Left renal pelvis (tissue), 4 donors: Measurements from ENCODE around the gene PJVK. TPM values are rescaled to one million over a fixed set of nuclear protein-coding genes. Genes with fewer than 3 reads are reported as not detected.

Experiments
- DNase-seq, 4 donors: peaks; one replicate each; pipeline ENCODE4 v3.0.0-alpha.2; 2013; ENCODE audit warnings: low read depth in 4 of 4, low spot score in 3 of 4
- polyA plus RNA-seq, 4 donors: library from polyadenylated mRNA; unstranded; fragments of 120-200 nt; gene quantifications; one replicate each; pipeline ENCODE4 v1.2.1, GENCODE V29; 2013; ENCODE audit not compliant: insufficient read length in 4 of 4

PJVK gene
- polyA plus RNA-seq, 4 donors, result 8.9 to 15.7 (median 9.5) TPM

DNA sequence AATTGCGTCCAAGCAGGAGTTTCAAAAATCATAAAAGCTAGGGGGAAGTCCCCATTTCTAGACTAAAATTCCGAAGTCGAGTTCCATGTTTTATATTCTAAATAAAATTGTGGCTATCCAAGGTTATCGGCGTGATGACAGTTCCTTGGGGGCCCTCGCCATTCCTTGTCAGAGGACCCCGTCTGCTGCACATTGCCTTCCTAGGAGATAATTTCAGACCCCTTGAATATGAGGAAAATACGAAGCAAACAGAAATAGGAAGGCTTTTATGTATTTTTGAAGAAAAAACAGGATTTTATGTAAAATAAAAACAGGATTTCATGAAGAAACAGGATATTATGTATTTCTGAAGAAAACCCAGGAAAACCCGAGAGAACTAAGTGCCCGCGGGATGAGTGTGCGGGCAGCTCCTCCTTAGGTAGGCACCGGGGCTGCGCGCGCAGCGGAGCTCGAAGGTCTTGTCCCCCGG lies 28.6 kb downstream of the PJVK start:
- no peak for DNase-seq

DNA sequence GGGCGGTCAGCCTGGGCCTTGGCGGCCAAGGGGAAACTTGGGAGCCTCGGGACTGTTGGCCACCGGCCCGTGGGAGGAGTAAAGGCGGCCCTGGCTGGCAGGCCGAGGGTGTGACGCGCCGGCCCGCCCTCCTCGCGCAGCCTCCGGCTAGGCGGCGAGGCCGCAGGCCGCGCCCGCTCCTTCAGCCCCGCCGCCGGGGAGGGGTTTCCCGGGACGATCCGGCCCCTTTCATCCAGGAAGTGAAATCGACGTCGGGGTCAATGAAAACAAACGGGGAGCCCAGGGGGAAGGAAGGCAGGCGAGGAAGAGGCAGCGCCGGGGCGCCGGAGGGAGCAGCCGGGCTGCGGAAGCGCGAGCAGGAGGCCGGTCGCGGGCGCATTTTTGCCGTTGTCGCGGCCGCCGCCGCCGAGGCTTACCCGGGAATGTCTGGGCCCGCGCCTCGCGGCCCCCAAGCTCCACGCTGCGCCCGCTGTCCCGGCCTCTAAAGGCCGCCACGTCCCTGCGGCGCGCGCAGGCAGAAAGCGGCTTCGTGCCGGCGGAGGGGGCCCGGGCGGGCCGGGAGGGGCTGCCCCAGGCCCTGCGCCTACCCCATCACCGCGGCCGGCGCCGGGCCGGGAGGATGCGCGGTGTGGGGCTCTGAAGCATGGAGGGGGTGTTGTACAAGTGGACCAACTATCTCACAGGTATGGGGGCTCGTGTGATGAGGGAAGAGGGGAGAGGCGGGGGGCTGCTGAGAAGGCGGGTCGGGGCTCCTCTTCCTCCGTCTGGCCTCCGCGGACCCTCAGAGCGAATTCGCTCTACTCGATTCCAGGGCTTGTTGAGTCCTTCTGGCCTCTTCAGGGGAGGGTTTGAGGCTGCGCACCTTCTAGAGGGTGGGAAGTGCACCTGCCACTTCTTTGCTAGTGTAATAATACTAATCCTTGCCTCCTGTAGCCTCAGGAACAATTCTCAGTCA lies 29.3 kb downstream of the PJVK start, which contains the start of gene PLEKHA3:
TSS of gene PLEKHA3 (plus strand) at position 231 of the 955 bp plus-strand sequence. CDS start at position 644, 413 bp downstream.
- peak; percentile 74 to 86 (median 80) for DNase-seq

DNA sequence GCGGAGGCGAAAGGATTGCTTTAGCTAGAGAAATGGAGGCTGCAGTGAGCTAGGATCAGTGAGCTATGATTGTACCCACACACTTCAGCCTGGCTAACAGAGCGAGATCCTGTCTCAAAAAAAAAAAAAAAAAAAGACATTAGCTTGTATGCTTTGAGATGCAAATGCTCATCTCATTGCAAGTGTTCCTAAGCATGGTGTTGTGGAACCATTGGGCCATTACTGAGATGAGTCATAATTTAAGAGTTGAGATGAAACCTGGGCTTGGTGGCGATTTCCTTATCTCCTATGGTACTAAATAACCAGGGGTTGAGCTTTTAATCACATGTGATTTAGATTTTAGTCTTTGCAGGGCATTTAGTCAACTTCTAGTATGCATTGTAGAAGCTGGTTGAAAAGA lies 31.3 kb downstream of the PJVK start:
- no peak for DNase-seq

DNA sequence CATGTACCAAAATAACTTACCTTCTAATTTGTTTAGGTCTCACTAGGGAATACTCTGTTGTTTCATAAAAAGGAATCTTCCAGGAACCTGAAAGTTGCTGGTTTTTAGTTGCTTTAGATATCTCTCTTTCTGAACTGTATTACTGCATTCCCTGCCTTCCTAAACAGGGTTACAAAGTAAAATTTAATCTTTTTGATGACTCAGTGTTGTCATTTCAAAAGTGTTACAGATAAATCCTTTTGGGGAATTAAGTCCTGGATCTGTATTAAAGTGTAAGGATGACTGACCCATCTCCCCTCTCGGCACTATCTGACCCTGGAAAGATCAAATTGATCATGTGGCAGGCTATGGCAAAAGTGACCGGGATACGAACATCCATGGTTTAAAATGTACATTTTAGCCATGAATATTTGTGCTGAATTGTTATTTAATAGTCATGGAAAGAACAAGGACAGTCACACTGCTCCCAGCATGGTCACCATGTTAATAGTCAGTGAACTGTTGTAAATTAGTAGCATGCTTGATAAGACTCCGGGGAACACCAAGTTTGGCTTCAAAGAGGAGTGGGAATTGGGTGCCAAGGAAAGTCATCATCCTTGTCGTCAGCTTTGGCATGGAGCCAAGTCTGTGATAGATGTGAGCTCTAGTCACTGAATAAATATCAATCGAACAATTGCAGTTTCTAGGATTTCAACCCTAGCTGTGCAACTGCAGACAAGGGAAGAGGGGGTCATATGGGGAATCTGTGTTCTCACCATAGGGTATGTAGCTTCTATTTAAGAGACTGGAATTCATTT lies 33.3 kb downstream of the PJVK start:
- no peak for DNase-seq

DNA sequence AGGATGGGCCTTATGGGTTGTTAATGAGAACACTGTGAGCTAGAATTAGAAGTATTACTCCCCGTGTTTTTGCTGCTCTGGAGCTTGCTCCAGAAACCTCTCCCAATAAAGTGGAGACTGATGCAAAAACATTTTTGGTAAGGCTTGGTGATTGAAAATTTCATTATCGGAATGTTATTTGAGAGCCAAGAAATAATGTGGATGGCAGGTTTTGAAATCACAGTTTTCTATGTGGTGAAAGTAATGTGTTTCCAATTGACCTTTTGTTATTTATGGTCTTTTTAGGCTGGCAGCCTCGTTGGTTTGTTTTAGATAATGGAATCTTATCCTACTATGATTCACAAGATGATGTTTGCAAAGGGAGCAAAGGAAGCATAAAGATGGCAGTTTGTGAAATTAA lies 34.2 kb downstream of the PJVK start:
- no peak for DNase-seq

DNA sequence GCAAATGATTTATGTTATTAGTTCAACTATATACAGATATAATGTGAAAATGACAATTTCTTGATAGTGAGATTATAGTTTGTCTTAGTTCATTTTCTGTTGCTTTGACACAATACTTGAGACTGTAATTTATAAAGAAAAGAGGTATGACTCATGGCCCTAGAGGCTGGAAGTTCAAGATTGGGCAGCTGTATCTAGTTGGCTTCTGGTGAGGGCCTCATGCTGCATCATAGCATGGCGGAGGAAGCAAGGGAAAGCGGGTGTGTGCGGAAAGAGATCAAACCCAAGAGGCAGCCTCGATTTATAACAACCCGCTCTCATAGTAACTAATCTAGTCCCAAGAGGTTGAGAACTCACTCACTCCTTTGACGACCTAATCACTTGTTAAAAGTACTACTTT lies 40.4 kb downstream of the PJVK start:
- DNase-seq, result no peak

DNA sequence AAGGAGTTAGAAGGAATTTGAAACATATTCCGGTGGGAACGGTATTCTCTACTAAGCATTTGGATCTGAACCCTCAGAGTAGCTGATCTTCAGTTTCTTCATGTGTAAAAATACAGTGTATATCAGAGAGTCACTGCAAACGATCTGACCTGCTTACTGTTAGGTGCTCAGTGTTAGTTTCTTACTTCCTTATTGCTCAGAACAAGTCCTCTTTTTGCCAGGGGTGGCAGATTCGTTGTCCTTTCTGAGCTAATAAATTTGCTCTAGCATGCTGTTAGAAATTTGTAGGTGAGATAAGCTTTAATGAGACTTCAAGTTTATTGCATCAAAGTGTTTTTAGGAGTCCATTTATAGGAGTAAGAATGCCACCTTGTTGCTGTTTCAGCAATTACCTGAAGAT lies 44.9 kb downstream of the PJVK start:
- DNase-seq, result no peak

DNA sequence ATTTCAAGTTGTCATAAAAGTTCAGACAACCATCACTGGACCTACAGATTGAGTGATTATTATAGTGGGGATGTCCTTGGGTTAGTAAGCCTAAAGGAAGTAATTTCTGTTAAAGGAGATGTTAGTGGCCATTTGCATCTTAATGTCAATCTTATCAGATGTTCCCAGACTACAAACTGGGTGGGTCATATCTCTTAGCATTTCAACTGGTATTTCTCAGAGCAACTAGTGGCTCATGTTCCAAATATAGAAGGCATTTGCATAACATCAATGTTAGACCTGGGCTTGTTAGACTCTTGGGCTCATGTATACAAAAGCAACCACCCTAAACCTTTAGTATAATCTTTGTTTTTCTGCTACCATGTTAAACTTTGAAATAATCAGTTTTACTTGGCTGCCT lies 47.0 kb downstream of the PJVK start:
- DNase-seq, result no peak

DNA sequence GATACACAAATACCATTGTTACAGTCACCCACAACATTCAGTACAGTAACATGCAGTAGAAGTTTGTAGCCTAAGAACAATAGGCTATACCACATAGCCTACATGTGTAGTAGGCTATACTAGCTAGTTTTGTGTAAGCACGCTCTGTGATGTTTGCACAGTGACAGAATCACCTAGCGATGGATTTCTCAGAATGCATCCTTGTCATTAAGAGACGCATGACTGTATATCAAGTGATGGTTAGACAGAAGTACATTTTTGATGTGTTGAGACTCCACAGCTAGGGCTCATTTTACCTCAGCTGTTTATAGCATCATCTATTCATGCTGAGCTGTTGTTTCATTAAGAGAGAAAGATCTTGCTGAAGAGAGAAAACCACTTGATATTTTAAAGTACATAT lies 48.5 kb downstream of the PJVK start:
- DNase-seq, result no peak

DNA sequence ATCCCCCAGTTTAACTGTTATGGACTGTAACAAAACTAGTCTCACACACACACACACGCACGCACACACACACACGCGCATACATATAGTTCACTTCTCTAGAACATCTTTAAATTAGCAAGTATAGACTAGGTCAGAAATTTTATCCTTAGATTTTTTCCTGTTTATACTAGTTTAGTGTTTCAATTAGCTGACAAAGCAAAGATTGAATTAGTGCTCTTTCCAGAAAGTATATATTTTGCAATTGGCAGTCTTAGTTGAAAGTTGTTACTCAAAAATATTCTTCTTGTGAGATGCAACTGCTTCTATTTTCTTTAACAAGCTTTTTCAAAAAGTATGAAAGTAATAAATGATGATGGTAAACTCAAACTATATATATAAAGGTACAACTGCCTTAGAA lies 51.6 kb downstream of the PJVK start:
- no peak for DNase-seq

DNA sequence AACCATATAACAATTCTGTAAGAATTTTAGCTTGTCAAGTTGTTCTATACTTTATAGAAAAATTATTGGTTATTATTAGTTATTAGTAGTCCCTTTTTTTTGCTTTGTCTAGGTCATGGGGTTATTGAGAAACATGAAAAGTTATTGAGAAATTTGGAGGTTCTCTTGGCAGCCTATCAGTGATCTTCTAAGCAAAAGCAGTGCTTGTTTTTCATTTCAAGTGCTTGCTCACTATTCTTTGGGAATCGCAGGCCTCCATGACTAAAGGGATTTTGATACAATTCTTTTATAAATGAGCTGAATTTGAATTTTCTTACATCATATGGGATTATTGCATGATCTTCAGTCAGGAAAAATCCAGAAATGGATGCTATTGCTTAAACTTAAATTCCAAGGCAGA lies 54.9 kb downstream of the PJVK start:
- no peak for DNase-seq

DNA sequence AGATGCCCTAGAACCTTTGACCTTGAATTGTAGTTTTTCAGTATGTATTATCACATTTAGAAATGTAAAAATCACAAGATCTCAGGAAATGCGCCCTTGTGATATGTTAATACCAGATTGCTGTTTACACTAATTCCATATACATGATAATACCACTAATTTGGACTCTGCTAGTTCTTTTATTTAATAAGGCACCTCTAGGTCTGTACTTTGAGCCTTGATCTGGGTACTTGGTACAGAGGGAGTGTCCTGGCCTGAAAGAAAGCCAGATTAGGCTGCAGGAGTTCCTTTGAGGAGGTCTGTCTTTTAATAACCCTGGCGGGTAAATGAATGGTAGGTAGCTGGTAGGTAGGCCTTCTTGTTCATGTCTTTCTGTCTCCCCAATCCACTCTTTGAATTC lies 55.3 kb downstream of the PJVK start:
- DNase-seq, result no peak

DNA sequence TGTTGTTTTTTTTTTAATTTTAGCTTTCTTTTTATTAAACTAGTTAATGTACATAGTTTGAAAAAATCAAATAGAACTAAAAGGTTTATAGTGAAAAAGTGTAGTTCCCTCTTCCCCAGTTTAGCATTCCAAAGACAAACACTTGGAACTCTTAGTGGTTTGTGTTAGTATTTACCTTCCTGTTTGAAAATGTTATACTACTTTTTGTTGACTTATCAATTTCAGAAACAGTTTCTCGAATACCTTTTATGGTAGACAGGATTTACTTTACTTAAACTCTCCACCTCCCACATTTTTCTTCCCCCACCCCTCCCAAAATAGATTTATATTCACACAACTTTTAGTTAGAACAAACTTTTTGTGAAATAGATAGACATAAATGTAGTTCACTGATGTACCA lies 55.8 kb downstream of the PJVK start:
- no peak for DNase-seq

DNA sequence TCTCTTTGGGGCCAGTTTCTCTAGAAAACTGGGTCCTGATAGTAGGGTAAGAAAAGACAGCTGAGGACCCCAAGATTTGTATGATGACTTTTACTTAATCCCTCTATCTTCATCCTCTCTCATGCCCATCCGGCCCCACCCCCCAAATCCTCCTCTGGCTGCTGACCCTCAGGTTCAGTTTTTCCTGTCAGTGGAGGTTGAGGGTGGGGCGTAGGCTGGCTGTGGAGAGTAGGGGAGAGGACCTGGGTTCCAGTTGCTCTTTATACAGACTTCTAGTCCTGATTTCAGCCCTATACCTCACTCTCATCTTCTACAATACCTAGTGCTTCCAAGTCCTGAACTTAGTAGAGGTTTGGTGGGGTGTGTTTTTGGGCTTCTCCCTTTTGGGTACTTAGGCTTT lies 57.5 kb downstream of the PJVK start:
- no peak for DNase-seq

DNA sequence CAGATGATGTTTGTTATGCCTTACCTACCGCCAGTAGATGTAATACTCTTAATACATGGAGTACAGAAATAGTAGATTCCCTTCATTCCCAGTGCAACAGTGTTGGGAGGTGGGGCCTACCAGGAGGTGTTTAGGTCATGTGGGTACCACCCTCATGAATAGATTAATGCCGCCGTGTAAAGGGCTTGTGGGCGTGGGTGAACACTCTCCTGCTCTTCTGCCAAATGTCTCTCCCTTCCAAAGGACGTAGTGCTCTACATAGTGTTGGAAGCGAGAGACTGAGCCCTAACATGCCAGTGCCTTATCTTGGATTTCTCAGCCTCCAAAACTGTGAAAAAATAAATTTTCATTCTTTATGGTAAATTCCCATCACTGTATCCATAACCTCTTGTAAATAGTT lies 59.2 kb downstream of the PJVK start:
- no peak for DNase-seq

Other genes starting within 250 kb of the PJVK start
- gene PRKRA, start 203 bp upstream of the PJVK start, polyA plus RNA-seq, result 10 to 100 TPM; 55.9 to 89.7 (median 79.1) TPM
- 100 to 1,000 TPM in 1 of 4 donors, 10 to 100 TPM in 3; 54.6 to 114 (median 75.6) TPM for gene FKBP7, start 27.2 kb downstream of the PJVK start, polyA plus RNA-seq
- gene PLEKHA3, start 29.1 kb downstream of the PJVK start, polyA plus RNA-seq, result 10 to 100 TPM; 28.7 to 39.8 (median 31.7) TPM